Kidney glomerular epithelial cell (primary cell): ENCODE results near the gene NKX2-4.
A peak's percentile ranks its signal among the peaks of the same experiment; 100 is the strongest.
"Not testable (repeated sequence)": the region's sequence is repeated elsewhere in the genome, so short reads cannot be mapped to it uniquely, and the experiment has no call there.

Source experiments
- DNase-seq: peaks from one replicate; lab custom pipeline; 2025; lab: John Stamatoyannopoulos, UW

Gene NKX2-4

DNA sequence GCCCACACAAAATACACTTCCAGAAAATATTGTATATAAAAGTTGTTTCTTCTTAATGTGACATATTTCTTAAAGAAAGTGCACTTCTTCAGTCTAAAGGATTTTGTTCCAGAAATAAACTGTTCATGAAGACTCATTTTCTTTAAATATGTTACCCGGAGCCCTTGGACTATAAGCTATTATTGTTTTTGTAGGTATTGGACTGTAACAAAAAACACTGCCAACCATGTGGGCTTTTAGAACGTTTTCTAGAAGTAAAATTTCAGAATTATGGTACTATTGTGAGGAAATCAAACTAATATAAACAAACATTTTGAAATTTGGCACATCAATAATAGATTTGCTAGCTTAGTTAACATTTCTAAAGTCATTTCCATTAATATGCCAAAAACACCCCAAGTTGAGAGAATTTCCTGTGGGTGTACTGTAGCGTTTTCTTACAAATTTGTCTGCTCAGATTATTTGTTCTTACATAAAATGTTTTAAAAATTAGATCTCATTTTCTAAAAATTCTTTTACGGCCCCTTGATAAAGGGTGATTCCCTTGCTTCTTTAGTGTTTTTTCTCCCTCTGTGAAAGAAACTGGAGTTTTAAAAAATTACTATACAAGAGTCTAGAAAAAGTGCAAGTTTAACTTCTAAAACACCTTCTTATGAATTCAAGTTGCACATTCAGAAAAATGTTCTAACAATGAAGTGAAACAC is 3.4 kb downstream of the NKX2-4 start:
- DNase-seq = no peak

DNA sequence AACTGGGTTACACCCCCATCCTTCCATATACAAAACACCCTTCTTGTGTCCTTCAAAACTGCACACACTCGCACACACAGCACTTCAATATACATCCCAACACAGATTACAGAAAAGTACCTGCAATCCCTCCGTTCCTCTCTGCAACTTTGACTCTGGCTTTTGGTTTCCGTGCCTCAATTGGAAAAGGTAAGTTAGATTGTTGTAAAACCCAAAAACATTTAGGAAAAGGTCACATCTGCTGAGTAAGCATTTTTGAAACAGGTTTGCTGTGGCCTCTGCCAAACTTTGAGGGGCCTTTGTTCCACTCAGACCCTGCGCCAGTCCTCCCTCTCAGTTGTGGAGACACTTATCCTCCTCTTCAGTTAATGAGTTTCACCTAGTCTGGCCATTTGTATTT is 4.2 kb downstream of the NKX2-4 start:
- no peak for DNase-seq

DNA sequence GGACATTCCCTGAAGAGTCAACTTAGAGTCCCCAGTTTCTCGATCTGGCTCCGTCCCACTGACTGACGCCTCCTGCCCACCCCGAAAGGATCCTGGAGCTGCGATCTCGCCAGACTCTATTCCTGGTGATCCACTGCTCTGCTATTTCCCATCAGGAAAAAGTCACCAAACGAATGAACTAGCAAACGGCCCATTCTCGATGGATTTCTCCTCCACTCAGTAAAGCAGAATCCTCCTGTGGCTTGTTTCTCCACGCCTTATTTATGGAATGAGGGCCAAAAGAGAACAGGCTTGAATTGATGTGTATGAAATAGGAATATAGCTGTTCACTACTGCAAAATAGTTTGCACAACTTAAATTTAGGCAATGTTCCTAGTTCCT is 5.4 kb downstream of the NKX2-4 start:
- DNase-seq = no peak

GRCh38 chr20:21391185-21391971 is 5.9 kb downstream of the NKX2-4 start:
- no peak for DNase-seq

- DNase-seq = no peak
These were observed 6.6 kb downstream of the NKX2-4 start for GRCh38 chr20:21390768-21391167.

DNA sequence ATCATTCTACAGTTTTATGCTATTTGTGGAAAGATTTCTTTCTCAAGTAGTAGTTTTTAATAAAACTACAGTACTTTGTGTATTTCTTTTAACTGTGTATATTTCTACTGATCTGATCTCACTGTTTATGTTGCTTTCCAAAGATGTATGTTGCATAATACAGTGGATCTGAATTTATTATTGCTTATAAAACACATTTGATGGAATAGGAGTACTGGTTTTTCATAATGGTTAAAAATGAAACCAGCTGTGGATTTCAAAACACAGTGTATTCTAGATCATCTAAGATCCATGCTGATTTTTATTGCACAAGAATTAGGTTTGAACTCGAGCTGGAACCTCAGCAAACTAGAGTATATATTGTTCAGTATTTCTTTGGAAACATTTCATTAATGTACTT is 8.0 kb downstream of the NKX2-4 start:
- no peak for DNase-seq

- no peak for DNase-seq
These were observed 8.8 kb downstream of the NKX2-4 start for GRCh38 chr20:21388566-21388965.

GRCh38 chr20:21387528-21387927 is 9.8 kb downstream of the NKX2-4 start:
- DNase-seq = no peak

DNA sequence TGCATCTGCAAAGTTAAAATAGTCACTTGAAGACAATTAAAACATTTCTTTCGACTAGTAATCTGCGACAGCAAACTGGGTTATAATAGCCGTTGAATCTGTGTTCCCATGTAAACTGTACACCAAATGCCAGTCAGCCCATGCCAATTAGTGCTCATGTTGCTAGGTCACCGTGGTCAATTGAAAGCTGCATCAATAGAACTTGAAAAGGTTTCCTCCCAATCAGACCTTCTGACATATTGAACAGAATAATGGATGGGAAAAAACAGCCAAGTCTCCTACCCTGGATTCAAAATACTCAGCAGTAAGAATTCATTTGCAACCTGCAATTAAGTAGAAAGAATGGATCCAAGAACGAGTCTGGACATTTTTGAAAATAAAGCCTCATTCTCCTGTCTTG is 11.2 kb downstream of the NKX2-4 start:
- no peak for DNase-seq

GRCh38 chr20:21384308-21384892 is 12.9 kb downstream of the NKX2-4 start:
- no peak for DNase-seq

GRCh38 chr20:21381619-21382018 is 15.7 kb downstream of the NKX2-4 start:
- no peak for DNase-seq

DNA sequence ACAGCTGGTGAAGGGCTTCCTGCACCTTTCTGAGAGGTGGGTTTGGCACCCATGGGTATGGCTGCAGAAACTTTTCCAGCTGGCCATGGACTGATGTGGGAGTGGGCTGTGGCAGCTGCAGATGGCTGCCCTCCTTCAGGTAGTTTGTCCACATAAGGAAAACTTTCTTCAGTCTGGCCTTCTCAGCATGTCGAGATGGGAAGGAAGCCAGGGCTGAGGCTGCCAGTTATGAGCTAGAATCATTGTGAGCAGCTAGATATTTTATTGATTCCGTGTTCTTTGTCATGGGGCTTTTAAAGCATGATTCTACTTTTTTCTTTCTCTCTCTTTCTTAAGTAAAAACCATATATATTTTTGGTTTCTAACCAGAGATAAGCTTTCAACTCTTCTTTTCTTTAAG is 16.6 kb downstream of the NKX2-4 start:
- no peak for DNase-seq

- DNase-seq = no peak
These were observed 19.1 kb downstream of the NKX2-4 start for GRCh38 chr20:21378259-21378658.

GRCh38 chr20:21377701-21378100 is 19.6 kb downstream of the NKX2-4 start:
- no peak for DNase-seq

GRCh38 chr20:21376626-21377025 is 20.7 kb downstream of the NKX2-4 start:
- DNase-seq = peak; percentile 21

DNA sequence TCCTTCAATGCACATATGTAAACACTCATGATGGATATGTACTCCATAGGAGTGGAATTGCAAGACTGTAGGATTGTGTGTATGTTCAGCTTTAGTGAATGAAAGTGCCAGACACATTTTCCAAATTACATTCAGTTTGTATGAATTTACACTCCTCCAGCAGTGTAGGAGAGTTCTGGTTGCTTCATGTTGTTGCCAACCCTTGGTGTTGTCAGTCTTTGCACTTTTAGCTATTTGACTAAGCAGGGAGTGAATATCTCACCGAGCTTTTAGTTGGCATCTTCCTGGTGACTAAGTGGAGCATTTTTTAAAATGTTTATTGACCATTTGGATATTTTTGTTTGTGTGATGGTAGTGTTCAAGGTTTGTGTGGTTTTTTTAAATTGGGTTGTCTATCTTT is 23.9 kb downstream of the NKX2-4 start:
- no peak for DNase-seq

- DNase-seq = no peak
These were observed 25.3 kb downstream of the NKX2-4 start for GRCh38 chr20:21372016-21372415.

DNA sequence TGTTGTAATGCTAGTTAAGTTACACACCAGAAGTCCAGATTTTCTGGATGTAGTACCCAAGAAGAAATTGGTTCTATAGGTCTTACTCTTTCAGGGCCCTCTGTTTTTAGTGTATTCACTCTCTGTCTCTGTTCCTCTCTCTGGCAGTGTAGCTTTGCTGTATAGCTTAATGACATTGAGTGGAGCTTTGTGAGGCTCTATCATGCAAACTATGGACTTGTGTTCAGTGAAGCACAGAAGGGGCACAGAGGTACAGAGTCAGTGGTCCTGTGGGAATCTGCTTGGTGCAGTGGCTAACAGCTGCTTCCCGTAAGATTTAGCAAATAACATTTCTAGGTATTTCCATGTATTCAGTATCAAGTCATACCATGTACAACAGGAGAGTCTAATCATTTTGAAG is 26.1 kb downstream of the NKX2-4 start:
- no peak for DNase-seq

- no peak for DNase-seq
These were observed 28.5 kb downstream of the NKX2-4 start for GRCh38 chr20:21368791-21369190.

- not testable (repeated sequence) for DNase-seq
These were observed 31.1 kb downstream of the NKX2-4 start for GRCh38 chr20:21366273-21366672.

- DNase-seq = no peak
These were observed 31.6 kb downstream of the NKX2-4 start for GRCh38 chr20:21365771-21366170.

- no peak for DNase-seq
These were observed 32.9 kb downstream of the NKX2-4 start for GRCh38 chr20:21364413-21364812.

GRCh38 chr20:21361266-21361665 is 36.1 kb downstream of the NKX2-4 start:
- DNase-seq = no peak
